GM18499 (cell line): ENCODE data around the gene ING5.

ENCODE experiments used
- ATAC-seq: cut with Tn5 transposase; IDR thresholded peaks from one replicate; pipeline ENCODE4 v1.9.1; 2021; ENCODE audit warnings: moderate number of reproducible peaks; ENCODE audit not compliant: insufficient read depth, unreplicated experiment

The ING5 gene

GRCh38 chr2:241772063-241772499 lies 70.2 kb downstream of the ING5 start:
- ATAC-seq: no peak

- no peak for ATAC-seq
These were observed 71.9 kb downstream of the ING5 start for GRCh38 chr2:241773511-241774418.

- no peak for ATAC-seq
These were observed 72.8 kb downstream of the ING5 start for GRCh38 chr2:241774419-241775222.

GRCh38 chr2:241775223-241776177 lies 73.7 kb downstream of the ING5 start:
- ATAC-seq: no peak

GRCh38 chr2:241776336-241777169 lies 74.7 kb downstream of the ING5 start, which contains the start of gene GAL3ST2:
GAL3ST2 (plus strand) TSS chr2:241776822; CDS start chr2:241776956, 134 bp downstream.
- ATAC-seq: no peak

- no peak for ATAC-seq
These were observed 75.4 kb downstream of the ING5 start for GRCh38 chr2:241777170-241777685.

- ATAC-seq: no peak
These were observed 76.1 kb downstream of the ING5 start for GRCh38 chr2:241777686-241778627.
